GM20431 (cell line): Measurements from ENCODE around the gene LRRC25.

Source experiments
- in situ Hi-C: fragments of 300-500 bp; cut with MseI, MboI; formaldehyde crosslinking; loops from one replicate; pipeline ENCODE4 v1.15.0; 2020; ENCODE audit warnings: low sequenced_read_pairs; ENCODE audit not compliant: unreplicated experiment

LRRC25 gene

DNA sequence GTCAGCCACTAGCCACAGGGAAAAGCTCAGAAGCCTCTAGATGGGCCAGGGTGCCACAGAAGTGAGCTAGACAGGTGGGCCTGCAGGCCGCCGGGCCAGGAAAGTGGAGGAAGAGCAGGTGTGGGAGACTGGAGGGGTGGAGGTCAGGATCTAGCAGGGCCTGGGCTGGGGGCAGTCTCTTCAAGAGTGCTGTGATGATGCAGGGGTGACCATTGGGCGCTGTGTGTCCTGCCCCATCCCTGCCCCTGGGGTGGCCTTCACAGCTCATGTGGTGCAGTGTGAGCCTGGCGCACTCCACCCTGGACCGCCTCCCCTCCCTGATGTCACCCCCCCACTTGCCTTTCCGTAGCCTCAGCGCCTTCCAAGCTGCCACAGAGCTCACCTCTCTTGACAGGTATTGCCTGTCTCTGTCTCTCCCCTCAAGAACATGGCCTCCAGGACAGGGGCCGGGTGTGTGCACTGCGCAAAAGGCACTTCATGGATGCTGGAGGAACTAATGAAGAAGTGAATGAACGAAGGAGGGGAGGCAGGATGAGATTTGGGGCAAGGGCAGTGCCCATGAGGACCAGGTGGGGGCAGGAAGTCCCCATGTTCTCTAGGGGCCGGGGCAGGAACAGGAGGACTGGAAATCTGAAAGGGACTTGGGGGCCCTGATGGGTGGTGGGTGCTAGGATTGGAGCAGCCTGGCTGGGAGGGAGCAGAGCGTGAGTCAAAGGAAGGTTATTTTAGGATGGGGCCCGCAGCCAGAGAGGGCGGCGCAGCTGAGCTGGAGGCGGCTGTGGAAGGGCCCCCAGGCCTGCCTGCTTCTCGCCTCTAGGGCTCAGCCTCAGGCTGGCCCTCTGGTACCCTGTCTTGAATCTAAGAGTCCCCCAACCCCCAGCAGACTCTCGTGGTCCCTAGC is 28.3 kb upstream of the LRRC25 start:
- in situ Hi-C loops = no loop called here

DNA sequence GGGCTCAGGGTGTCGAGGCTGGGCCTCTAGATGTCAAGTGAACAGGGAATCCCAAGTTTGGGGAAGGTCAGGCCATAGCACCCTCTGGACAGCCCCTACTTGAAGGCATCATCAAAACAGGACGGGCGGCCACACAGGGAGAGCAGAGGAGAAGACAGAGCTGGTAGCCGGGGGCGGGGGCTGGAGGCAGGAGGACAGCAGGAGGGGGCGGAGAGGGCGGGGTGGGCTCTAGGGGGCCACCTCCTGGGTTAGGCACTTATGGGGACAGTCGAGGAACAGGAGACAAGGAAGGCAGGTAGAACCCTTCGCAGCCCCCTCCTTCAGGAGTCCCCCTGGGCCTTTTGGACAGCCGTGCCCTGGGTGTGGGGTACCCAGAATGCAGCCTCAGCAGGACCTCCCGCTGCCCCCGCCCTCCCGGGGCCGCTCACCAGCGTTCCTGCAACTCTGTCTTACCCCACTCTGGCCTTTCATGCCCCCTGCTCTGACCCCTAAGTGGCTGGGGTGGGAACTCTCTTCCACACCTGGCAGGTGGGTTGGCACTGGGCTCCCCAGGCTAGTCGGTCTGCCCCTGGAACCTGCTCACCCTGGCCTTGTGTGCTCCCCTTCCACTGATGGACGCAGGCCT is 27.6 kb upstream of the LRRC25 start:
- in situ Hi-C loops = no loop called here

DNA sequence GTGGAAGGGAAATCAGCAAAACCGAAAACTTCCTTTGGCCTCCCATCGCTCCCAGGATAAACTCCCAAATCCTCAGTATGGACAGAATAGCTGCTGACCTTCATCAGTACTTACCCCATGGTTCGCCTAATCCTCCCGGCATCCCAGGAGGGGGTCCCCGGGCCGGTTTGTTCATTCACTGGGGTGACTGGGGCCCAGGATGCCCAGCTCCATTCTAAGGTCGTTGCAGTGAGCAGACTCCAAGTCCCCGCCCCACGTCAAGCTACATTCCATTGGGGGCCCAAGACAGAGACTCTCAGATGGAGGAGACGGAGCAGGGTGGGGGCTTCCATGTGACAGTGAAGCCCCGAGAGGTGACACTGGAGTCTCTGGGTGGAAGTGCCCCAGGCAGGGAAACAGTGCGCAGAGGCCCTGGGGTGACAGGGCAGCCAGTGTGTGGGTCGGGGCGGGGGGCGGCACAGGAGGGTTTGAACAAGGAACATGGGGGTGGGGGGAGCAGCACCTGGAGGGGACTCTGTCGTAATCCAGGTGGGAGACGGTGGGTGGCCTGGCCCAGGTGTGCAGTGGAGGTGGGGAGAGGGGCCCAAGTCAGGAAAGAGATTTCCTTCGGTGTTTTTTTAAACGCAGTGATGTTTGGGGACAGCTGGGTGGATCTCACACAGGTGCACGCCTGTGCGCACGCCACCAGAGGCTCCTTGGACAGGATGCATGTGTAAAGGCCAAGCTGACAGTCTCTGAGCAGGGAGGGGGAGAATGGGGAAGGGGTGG is 26.9 kb upstream of the LRRC25 start:
- in situ Hi-C loops = no loop called here

DNA sequence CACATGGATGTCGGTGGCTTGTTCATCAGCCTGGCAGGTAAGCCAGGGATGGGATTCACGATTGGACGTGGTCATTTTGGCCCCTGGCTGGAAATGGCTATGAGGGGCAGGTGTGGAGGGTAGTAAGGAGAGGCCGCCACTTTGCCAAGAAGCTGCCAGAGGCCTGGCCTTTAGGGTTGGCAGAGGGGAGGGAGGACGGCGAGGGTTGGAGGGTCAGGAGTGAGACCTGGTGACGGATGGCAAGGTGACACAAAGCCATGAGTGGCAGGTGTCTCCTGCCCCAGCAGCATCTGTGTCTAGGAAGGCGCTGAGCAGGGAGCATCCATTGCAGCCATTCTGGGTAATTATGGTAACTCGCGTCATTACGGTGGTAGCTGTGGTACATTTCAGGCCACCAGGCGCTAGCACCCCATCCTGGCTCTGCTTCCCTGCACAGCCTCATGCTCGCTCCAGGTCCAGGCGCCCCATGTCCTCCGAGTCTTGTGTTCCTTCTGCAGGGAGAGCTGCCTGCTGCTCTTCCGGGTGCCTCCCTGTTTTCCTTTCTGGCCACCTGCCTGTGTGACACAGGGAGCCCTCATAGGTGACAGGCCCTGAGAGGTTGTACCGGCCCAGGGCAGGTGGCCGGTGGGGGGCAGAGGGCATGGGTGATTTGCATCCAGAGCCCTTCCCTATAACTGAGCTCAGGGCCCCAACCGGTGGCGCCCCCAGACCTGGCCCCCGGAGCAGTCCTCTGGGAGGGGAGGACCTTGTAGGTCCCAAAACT is 26.0 kb upstream of the LRRC25 start:
- in situ Hi-C loops = no loop called here

DNA sequence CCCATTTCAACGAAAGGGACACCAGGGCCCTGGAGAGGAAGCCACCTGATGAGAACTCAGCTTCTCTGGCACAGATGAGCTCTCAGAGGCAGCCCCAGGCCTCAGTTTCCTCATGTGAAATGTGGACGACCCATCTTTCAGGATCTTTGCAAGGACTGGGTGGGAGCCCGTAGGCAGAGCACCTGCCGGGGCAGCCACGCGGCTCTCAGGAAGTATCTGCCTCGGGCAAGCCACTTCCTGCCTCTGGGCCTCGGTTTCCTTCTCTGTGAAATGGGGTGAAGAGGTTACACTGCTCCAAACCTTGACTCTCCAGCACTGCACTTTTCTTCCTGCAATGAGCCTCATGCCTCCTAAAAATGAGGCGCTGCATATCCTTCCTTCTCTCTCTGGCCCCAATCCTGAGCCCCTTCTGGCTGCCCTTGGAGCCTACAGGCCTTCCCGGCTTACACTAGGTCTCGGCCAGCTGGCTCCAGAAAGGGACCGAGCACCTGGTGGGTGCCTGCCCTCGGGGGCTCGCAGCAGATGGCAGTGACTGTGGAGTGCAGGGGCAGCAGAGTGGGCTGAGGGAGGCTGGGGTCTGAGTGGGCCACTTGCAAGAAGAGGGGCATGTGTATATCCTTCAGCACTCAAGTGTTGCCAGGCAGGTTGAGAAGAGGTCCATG is 25.2 kb upstream of the LRRC25 start:
- in situ Hi-C loops = no loop called here

DNA sequence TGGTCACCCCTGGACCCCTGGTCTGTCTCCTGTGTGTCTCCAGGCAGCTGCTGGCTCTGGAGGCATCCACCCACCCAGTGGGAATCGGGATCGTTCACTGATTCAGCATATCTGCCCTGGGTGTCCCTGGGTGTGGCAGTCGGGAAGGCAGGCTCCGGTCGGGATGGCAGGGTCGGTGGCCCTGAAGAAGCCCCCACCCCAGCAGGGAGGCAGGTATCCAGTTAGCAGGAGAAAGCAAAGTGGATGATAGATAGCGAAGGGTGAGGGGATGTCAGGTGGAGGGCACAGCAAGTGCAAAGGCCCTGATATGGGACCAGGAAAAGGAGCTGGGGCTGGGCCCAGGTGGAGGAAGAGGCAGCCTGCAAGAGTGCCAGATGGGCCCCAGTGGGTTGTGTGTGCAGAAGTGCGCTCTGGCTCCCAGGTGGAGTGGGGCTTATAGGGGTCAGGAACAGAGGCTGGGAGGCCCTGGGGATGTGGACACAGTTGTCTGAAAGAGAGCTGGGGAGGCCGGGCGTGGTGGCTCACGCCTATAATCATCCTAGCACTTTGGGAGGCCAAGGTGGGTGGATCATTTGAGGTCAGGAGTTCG is 24.0 kb upstream of the LRRC25 start:
- in situ Hi-C loops = no loop called here

DNA sequence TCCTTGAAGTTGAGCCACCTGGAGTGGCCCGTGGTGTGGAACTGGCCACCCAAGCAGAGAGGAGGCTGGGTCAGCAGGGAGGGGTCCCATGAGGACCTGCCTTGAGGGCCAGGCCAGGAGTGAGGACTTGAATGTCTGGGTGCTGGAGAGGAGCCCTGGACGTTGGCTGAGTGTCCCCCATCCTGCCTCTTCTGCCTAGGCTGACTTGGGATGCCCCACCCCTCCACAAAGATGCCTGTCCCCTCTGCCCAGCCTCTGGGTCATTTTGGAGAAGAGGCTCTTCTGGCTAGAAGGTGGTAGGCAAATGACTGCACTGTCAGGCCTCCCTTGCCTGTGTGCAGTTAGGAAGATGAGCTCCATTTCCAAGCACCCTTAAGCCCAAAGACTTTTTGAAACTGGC is 23.5 kb upstream of the LRRC25 start:
- in situ Hi-C loops = no loop called here

DNA sequence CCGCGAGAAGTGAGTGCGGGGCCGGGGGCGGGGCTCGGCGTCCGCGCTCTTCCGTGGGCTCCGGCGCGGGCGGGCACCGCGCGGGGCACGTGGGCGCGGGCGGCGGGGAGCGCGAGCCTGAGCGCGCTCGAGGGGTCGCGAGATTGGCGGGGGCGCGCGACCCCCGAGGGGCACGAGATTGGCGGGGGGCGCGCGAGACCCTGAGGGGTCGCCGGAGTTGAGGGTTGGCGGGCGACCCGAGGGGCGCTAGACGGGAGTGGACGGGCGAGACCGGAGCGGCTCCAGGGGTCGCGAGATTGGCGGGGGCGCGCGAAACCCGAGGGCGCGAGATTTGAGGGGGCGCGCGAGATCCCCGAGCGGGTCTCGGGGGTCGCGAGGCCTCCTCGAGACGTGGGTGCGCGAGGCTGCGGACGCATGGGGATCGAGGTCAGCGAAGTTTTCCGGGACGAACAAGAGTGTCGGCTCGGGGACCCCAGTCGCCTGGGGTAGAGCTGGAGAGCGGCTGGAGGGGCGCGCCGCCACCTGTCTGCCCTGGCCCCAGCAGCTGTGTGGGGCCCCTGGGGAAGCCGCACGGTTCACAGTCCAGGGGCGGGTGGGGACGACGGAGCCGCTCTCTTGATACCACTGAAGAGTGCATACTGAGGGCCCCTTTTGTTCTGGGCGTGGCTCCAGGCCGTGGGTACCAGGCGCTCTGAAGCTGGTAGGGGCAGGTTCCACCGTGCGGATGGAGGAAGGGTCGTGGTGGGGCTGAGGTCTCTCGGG is 22.5 kb upstream of the LRRC25 start:
- in situ Hi-C loops = loop anchor here (10.0 kb wide), 1 partner anchor 75 kb away; the partner anchor contains the start of gene PGPEP1

DNA sequence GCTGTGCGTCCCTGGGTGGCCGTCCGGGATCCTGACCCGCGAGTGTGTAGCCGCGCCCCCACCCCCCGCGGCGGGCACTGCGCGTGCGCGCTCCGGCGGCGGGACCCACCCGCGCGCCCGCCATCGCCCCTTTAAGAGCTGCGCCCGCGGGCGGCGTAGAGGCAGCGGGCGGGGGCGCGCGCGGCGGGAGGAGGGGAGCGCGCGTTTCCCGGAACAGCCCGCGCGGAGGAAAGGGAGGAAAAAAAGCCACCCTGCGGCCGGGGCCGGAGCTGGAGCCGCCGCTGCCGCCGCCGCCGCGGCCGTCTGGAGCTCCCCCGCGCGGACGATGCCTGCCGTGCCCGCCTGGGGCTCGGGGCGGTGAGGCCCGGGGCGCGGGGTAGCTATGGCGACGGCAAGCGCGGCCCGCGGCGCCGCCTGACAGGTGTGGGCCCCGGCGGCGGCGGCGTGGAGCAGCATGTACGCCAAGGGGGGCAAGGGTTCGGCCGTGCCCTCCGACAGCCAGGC is 21.8 kb upstream of the LRRC25 start, which contains the start of gene SSBP4:
TSS of gene SSBP4 (plus strand) at position 204 of the 504 bp plus-strand sequence. CDS start at position 455, 251 bp downstream.
- in situ Hi-C loops = loop anchor here (10.0 kb wide), 1 partner anchor 74 kb away; the partner anchor contains the start of gene PGPEP1

DNA sequence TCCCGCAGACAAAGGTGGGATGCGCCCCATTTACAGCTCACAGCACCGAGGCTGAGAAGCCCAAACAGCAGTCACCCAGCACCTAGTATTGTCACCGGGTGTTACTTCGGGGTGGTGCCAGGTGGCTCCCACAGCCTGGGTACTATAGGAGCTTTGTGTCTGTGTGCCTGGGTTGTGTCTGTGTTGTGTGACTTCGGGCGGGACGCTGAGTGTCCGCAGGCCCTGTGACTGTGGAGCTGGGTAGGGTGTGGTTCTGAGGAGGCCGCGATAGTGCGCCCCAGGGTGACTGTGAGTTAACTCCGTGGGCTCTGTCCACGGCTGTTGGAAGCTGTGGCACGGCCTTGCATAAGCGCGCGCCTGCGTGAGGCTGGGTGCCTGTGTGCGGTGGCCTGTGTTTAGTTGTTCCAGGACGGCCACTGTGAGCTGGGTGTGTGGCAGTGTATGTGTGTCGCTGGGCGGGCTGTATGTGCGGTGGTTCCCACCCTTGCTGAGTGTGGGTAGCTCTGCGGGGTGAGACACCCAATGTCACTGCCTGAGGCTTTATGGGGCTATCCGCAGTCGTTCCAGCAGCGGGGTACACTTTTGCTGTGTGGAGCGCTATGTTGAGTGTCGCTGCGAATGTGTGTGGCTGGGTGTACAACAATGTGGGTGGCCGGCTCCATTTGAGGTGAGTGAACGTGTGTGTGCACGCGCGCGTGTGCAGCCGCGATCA is 21.2 kb upstream of the LRRC25 start:
- in situ Hi-C loops = loop anchor here (10.0 kb wide), 1 partner anchor 74 kb away; the partner anchor contains the start of gene PGPEP1

DNA sequence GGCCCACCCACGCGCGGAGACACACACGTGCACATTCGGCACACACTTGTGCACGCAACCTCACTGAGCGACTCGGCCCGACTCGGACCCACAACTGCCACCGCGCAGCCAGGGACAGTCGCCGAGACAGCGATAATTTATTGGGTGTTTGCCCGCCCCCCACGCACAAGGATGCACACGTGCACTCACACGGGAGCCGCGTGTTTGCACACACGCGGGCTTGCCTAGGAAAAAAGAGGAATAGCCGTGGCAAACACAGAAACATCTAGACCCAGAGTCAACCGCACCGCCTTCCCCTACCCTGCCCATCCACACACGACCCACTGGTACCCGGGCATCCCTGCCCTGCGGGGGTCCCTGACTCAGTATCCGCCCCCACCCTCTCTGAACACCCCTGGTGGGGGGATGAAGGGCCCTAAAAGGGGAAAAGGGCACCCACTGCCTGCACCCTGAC is 20.6 kb upstream of the LRRC25 start:
- in situ Hi-C loops = loop anchor here (10.0 kb wide), 1 partner anchor 73 kb away; the partner anchor contains the start of gene PGPEP1

DNA sequence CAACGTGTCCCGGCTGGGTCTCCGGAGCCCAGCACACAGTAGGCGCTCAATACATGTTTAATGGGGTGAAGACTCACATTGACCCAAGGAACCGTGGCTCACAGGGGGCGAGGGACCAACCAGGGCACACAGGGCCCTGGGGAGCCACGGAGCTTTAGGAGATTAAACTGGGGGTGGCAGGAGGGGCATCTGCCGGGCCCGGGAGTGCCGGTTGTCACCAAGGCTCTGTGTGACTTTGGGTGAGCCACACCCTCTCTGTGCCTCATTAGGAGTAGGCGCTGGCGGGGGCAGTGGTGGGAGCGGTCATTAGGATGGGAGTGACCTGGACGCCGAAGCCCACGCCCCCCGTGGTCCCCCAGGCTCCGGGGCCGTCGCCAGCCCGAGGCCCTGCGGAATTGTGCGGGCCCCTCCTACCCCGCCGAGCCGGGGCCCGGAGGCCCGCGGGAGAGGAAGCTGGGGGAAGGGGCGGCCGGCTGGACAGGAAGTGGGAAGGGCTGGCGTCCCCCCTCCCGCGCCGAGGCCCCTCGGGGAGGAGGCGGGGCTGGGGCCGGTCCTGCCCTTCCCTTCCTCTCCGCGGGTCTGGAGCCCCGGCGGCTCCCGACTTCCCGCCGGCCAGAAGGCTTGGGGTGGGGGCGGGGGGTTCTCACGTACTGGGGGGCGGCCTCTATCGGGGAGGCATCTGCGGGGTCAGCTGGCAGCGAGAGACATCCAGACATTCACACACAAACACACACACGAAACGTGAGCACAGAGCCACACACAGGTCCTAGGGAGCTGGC is 20.0 kb upstream of the LRRC25 start:
- in situ Hi-C loops = loop anchor here (10.0 kb wide), 1 partner anchor 73 kb away; the partner anchor contains the start of gene PGPEP1

DNA sequence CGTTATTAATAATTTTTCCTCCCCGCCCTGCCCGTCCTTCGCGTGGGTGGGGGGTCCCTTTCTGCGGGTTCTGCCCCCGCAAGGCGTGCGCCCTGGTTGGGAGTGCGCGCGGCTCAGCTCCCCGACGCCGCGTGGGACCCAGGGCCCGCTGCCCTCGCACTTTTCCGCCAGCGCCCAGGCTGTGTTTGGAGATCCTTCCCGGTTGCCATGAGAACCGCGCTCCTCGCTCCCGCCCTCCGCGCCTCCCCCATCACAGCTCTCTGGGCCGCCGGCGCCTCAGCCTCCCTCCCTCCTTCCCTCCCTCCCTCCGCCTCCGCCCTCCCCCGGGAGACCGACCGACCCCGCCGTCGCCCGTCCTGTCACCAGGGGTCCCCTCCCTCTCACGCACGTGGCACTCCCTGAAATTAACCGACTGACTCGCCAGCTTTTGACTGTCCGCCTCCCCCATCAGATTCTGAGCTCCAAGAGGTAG is 19.4 kb upstream of the LRRC25 start:
- in situ Hi-C loops = loop anchor here (10.0 kb wide), 1 partner anchor 72 kb away; the partner anchor contains the start of gene PGPEP1

DNA sequence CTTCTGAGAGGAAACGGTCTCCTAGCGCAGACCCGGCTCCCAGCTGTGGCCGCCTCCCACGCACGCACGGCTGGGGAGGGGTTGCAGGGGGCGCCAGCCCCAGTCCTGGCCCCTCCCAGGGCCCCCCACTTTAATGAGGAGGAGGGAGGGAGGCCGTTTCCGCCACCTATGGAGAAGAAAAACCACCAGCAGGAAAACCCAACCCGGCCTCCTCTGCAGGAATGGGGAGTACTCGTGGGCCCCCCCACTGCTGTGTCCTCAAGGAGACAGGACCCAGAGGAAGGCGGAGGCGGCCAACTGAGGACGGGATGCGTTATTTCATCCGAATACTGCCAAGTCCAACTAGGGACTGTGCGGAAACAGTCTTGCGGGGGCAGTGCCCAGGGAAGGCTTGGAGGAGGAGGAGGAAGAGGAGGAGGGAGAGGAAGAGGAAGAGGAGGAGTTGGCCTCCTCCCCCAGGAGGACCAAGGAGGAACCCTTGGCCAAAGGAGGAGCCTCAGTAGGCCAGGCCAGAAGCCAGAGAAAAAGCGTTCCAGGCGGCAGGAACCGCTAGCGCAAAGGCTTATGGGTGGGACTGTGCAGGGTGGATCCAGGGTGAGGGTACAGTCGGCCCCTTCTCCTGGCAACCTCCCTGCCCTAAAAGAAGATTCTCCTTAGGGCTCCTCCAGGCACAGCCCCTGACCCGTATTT is 17.9 kb upstream of the LRRC25 start:
- in situ Hi-C loops = loop anchor here (10.0 kb wide), 1 partner anchor 71 kb away; the partner anchor contains the start of gene PGPEP1

DNA sequence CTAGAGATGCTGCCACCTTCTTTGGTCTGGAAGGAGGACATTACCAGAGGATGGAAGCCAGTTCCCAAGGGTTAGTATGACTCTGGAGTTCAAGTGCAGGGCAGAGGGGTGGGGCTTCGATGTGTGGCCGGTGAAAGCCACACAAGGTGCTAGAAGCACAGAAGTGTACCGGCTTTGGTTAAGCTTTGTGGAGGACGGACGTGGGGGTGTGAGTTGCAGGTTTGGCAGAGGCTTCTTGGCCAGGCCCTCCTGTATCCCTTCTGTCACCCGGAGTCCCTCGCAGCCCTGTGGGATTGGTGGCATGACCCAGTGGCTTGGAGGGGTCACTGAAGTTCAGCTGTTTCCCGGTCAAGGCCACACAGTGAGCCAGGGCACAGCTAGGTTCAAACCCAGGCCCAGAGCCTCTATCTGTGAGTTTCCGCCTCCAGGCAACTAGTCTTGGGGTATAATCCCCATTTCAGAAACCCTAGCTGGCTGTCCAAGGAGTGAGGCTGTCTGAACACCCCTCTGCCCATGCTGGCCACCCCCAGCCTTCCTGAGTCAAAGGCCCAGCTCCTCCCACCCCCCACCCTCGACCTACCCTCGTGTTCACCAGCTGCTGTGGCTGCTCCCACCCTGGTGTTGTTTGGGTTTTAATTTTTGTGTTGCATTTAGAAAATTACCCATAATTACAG is 17.2 kb upstream of the LRRC25 start:
- in situ Hi-C loops = loop anchor here (10.0 kb wide), 1 partner anchor 70 kb away; the partner anchor contains the start of gene PGPEP1
